Measurements from ENCODE around the gene AFAP1. TPM values are rescaled to one million over a fixed set of nuclear protein-coding genes. Genes with fewer than 3 reads are reported as not detected.

Gene AFAP1
- total and polyA plus RNA-seq, 8 donors: 23.6 to 31.4 (median 27.4) TPM

GRCh38 chr4:7956934-7957656 lies 17.4 kb upstream of the AFAP1 start:
- DNase-seq: no peak
- H3K9me3 ChIP-seq: peaks cover 0 to 5% of the 10 kb centered on the region in 2 donors
- peaks cover 0 to 11% of the 10 kb centered on the region in 2 donors for H3K27me3 ChIP-seq
- no peak for TF ChIP-seq CTCF (IDR thresholded peaks at IDR 0.05)
- H3K36me3 ChIP-seq: no peaks in the 10 kb centered on the region
- H3K27ac ChIP-seq: no peak overlapping the region
- ATAC-seq: no peak
- no peak overlapping the region for H3K4me3 ChIP-seq
- H3K4me1 ChIP-seq: peaks cover 5 to 17% of the 10 kb centered on the region in 2 donors
- intact Hi-C loops (cut with DNase I): no loop called here

- no peaks in the 10 kb centered on the region for H3K36me3 ChIP-seq
- TF ChIP-seq CTCF (IDR thresholded peaks at IDR 0.05): no peak
- peak overlapping the region in 1 of 2 donors; percentile 9 for H3K27ac ChIP-seq
- H3K9me3 ChIP-seq: peaks cover 0 to 5% of the 10 kb centered on the region in 2 donors
- H3K4me1 ChIP-seq: peaks cover 5 to 17% of the 10 kb centered on the region in 2 donors
- H3K4me3 ChIP-seq: no peak overlapping the region
- ATAC-seq (peak; percentile 46), DNase-seq (peak in 1 of 4 donors; percentile 51)
- intact Hi-C loops (cut with DNase I): no loop called here
- H3K27me3 ChIP-seq: peaks cover 0 to 11% of the 10 kb centered on the region in 2 donors
Measured at GRCh38 chr4:7956270-7956808, 16.7 kb upstream of the AFAP1 start.

GRCh38 chr4:7955393-7955792 lies 15.7 kb upstream of the AFAP1 start:
- no peak overlapping the region for H3K4me3 ChIP-seq
- peaks cover 2 to 8% of the 10 kb centered on the region in 2 donors for H3K4me1 ChIP-seq
- H3K9me3 ChIP-seq: peaks cover 0 to 8% of the 10 kb centered on the region in 2 donors
- DNase-seq (no peak), ATAC-seq (no peak)
- no peaks in the 10 kb centered on the region for H3K36me3 ChIP-seq
- no peak for TF ChIP-seq CTCF (IDR thresholded peaks at IDR 0.05)
- peaks cover 0 to 9% of the 10 kb centered on the region in 2 donors for H3K27me3 ChIP-seq
- H3K27ac ChIP-seq: no peak overlapping the region
- intact Hi-C loops (cut with DNase I): no loop called here

- H3K36me3 ChIP-seq: no peaks in the 10 kb centered on the region
- DNase-seq: no peak
- intact Hi-C loops (cut with DNase I): no loop called here
- H3K27ac ChIP-seq: no peak overlapping the region
- no peak overlapping the region for H3K4me3 ChIP-seq
- no peak for ATAC-seq
- H3K27me3 ChIP-seq: no peaks in the 10 kb centered on the region
- no peak for TF ChIP-seq CTCF (IDR thresholded peaks at IDR 0.05)
- H3K4me1 ChIP-seq: peaks cover 0 to 5% of the 10 kb centered on the region in 2 donors
- H3K9me3 ChIP-seq: peaks cover 0 to 8% of the 10 kb centered on the region in 2 donors
Measured at GRCh38 chr4:7952615-7953014, 13.0 kb upstream of the AFAP1 start.

- intact Hi-C loops (cut with DNase I): no loop called here
- H3K9me3 ChIP-seq: peaks cover 0 to 8% of the 10 kb centered on the region in 2 donors
- no peak for ATAC-seq
- no peaks in the 10 kb centered on the region for H3K27me3 ChIP-seq
- H3K36me3 ChIP-seq: no peaks in the 10 kb centered on the region
- DNase-seq: no peak
- no peak overlapping the region for H3K27ac ChIP-seq
- H3K4me1 ChIP-seq: no peaks in the 10 kb centered on the region
- no peak for TF ChIP-seq CTCF (IDR thresholded peaks at IDR 0.05)
- H3K4me3 ChIP-seq: no peak overlapping the region
Measured at GRCh38 chr4:7950301-7951092, 10.8 kb upstream of the AFAP1 start.

Data from left lung (tissue), 10 donors.